ENCODE results near the gene GTF3C5.
"Not testable (repeated sequence)": the region's sequence is repeated elsewhere in the genome, so short reads cannot be mapped to it uniquely, and the experiment has no call there.

DNA sequence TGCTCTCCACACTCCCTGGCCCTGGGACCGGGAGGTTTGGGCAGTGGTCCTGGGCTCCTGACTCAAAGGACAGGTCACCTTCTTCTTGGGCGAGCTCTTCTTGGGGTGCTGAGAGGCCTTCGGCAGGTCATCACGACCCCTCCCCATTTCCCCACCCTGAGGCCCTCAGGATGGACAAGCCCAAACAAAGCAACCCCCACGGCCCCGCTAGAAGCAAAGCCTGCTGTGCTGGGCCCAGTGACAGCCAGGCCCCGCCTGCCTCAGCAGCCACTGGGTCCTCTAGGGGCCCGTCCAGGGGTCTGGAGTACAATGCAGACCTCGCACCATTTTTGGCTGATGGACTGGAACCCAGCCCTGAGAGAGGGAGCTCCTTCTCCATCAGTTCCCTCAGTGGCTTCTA is 52.9 kb downstream of the GTF3C5 start:
- TF ChIP-seq, protein P1, sequence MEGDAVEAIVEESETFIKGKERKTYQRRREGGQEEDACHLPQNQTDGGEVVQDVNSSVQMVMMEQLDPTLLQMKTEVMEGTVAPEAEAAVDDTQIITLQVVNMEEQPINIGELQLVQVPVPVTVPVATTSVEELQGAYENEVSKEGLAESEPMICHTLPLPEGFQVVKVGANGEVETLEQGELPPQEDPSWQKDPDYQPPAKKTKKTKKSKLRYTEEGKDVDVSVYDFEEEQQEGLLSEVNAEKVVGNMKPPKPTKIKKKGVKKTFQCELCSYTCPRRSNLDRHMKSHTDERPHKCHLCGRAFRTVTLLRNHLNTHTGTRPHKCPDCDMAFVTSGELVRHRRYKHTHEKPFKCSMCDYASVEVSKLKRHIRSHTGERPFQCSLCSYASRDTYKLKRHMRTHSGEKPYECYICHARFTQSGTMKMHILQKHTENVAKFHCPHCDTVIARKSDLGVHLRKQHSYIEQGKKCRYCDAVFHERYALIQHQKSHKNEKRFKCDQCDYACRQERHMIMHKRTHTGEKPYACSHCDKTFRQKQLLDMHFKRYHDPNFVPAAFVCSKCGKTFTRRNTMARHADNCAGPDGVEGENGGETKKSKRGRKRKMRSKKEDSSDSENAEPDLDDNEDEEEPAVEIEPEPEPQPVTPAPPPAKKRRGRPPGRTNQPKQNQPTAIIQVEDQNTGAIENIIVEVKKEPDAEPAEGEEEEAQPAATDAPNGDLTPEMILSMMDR (IDR thresholded peaks at IDR 0.05), result not testable (repeated sequence)
- TF ChIP-seq POLR2A (IDR thresholded peaks at IDR 0.05), result not testable (repeated sequence)
